HG02588 (cell line): ENCODE measurements around the gene ZNF512B.
"Not testable (repeated sequence)": the region's sequence is repeated elsewhere in the genome, so short reads cannot be mapped to it uniquely, and the experiment has no call there.

Experiments
- ATAC-seq: cut with Tn5 transposase; IDR thresholded peaks from one replicate; pipeline ENCODE4 v1.9.1; 2021; ENCODE audit warnings: mild to moderate bottlenecking, moderate library complexity; ENCODE audit not compliant: unreplicated experiment

ZNF512B gene

GRCh38 chr20:63963784-63964301 lies 5.9 kb downstream of the ZNF512B start:
- no peak for ATAC-seq

GRCh38 chr20:63963348-63963741 lies 6.4 kb downstream of the ZNF512B start:
- ATAC-seq: no peak

GRCh38 chr20:63962426-63963347 lies 7.0 kb downstream of the ZNF512B start:
- no peak for ATAC-seq

GRCh38 chr20:63961664-63962425 lies 7.9 kb downstream of the ZNF512B start:
- no peak for ATAC-seq

GRCh38 chr20:63960654-63961621 lies 8.8 kb downstream of the ZNF512B start:
- ATAC-seq: not testable (repeated sequence)

GRCh38 chr20:63959699-63960075 lies 10.0 kb downstream of the ZNF512B start:
- ATAC-seq: no peak

- ATAC-seq: no peak
Observed at GRCh38 chr20:63958964-63959698, 10.6 kb downstream of the ZNF512B start.

- no peak for ATAC-seq
Observed at GRCh38 chr20:63958471-63958870, 11.3 kb downstream of the ZNF512B start.

GRCh38 chr20:63957690-63958441 lies 11.9 kb downstream of the ZNF512B start:
- ATAC-seq: no peak

- peak; percentile 3 for ATAC-seq
Observed at GRCh38 chr20:63957004-63957689, 12.6 kb downstream of the ZNF512B start.

- ATAC-seq: peak; percentile 7
Observed at GRCh38 chr20:63956664-63957003, 13.1 kb downstream of the ZNF512B start.

- ATAC-seq: peak; percentile 63
Observed at GRCh38 chr20:63955827-63956663, 13.7 kb downstream of the ZNF512B start, which contains the start of gene UCKL1. Gene UCKL1 (minus strand): TSS chr20:63956416. CDS start chr20:63956372, 44 bp downstream.

GRCh38 chr20:63955281-63955826 lies 14.4 kb downstream of the ZNF512B start:
- no peak for ATAC-seq

GRCh38 chr20:63953764-63954429 lies 15.8 kb downstream of the ZNF512B start:
- ATAC-seq: no peak

GRCh38 chr20:63952769-63953168 lies 17.0 kb downstream of the ZNF512B start:
- no peak for ATAC-seq

- ATAC-seq: no peak
Observed at GRCh38 chr20:63952210-63952535, 17.6 kb downstream of the ZNF512B start.
